RWPE2 (cell line): ENCODE data around the gene SUPT3H.

Experiments
- ATAC-seq: fragments of 200-7000 bp; cut with Tn5 transposase; 3 replicates; pipeline ENCODE4 v1.9.1; 2021; ENCODE audit warnings: low read depth
- DNase-seq: peaks from one replicate; pipeline ENCODE4 v3.0.0-alpha.2; 2020; ENCODE audit warnings: low spot score
- H3K27ac ChIP-seq: fragments of 450-650 bp; 2 replicates; pipeline ENCODE4 v1.5.1; 2017; ENCODE audit warnings: mild to moderate bottlenecking; ENCODE audit not compliant: poor library complexity, severe bottlenecking
- H3K27me3 ChIP-seq: fragments of 250-450 bp; sonication (Bioruptor Pico); 2 replicates; pipeline ENCODE4 v1.5.1; 2021; ENCODE audit warnings: mild to moderate bottlenecking, moderate library complexity; ENCODE audit not compliant: insufficient read depth, poor library complexity, severe bottlenecking
- H3K36me3 ChIP-seq: fragments of 250-450 bp; sonication (Bioruptor Pico); 2 replicates; pipeline ENCODE4 v1.5.1; 2020; ENCODE audit warnings: low read depth, mild to moderate bottlenecking, moderate library complexity
- H3K4me1 ChIP-seq: fragments of 250-450 bp; sonication (Bioruptor Pico); 2 replicates; pipeline ENCODE4 v1.5.1; 2021; ENCODE audit warnings: mild to moderate bottlenecking, moderate library complexity; ENCODE audit not compliant: insufficient read depth, poor library complexity, severe bottlenecking
- H3K4me3 ChIP-seq: fragments of 250-450 bp; sonication (Bioruptor Pico); 2 replicates; pipeline ENCODE4 v1.5.1; 2021; ENCODE audit warnings: mild to moderate bottlenecking, moderate library complexity; ENCODE audit not compliant: severe bottlenecking
- H3K9me3 ChIP-seq: fragments of 250-450 bp; sonication (Bioruptor Pico); 2 replicates; pipeline ENCODE4 v1.5.1; 2021; ENCODE audit warnings: mild to moderate bottlenecking, moderate library complexity; ENCODE audit not compliant: severe bottlenecking
- CTCF ChIP-seq: fragments of 450-650 bp; IDR thresholded peaks from one replicate; pipeline ENCODE4 v1.5.1; 2017; ENCODE audit warnings: mild to moderate bottlenecking, moderate library complexity; ENCODE audit not compliant: poor library complexity, severe bottlenecking

The SUPT3H gene

DNA sequence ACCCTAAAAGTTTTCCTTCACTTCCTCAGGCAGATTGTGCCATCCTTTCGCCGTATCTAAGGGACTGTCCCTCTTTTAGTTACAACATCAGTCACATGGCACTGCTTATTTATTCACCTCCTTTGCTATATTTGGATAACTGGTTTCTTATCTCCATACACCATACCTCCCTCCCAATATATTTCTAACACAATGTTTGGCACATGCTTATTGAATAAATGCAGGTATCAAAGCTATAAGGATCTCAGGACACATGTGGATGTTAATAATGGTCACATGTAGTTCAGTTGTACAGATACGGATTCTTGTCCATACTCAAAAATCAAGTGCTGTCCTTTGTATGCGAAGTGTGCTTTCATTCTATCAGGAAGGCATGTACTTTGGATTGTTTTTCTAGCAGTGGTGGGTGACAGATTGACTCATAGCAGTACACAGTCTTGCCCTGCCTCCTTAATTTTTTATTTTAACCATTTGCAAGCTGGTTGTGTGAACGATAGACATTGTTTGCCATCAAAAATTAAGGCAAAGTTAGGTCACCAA lies 456.7 kb downstream of the SUPT3H start:
- H3K27me3 ChIP-seq: no peaks in the 10 kb centered on the region
- no peak overlapping the region for H3K27ac ChIP-seq
- H3K9me3 ChIP-seq: no peaks in the 10 kb centered on the region
- no peaks in the 10 kb centered on the region for H3K36me3 ChIP-seq
- ATAC-seq (no peak), DNase-seq (no peak)
- H3K4me1 ChIP-seq: no peaks in the 10 kb centered on the region
- no peak for TF ChIP-seq CTCF
- H3K4me3 ChIP-seq: no peak overlapping the region

DNA sequence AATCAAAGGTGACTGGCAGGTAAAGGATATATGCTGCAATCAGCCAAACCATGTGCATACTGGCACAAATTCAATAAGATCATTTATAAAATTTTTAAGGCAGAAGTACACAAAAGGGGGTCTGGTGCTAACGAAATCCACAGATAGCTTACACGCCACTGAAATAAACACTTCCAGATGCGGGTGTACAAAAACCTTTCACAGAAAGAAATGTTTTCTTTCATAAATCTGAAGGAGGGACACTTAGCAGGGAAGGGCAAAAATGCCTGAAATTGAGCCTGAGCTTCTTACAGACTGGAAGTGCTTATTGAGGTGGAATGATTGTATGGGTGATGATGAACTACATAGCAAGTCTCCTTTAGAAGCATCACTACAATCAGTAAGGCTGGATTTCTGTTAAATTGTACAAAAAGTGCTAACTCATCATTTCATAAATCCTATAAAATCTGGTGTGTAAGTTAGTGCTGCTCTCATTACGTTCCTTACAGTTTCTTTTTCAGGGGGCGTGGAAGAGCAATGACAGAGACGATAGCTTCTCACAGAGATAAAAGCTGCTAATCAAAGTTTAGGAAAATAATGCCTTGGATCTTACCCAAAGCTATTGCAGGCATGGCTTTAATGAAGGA lies 458.9 kb downstream of the SUPT3H start:
- Histone ChIP-seq H3K9me3 (no peaks in the 10 kb centered on the region), H3K4me3 (no peak overlapping the region), H3K27ac (no peak overlapping the region), H3K4me1 (no peaks in the 10 kb centered on the region), H3K36me3 (no peaks in the 10 kb centered on the region), H3K27me3 (no peaks in the 10 kb centered on the region)
- ATAC-seq (no peak), DNase-seq (no peak)
- TF ChIP-seq CTCF: no peak

- DNase-seq (no peak), ATAC-seq (0 out of 3 replicates have a peak, but pooled peaks have one; percentile 21)
- H3K4me3 ChIP-seq: no peak overlapping the region
- no peaks in the 10 kb centered on the region for H3K36me3 ChIP-seq
- no peaks in the 10 kb centered on the region for H3K9me3 ChIP-seq
- H3K27ac ChIP-seq: no peak overlapping the region
- no peaks in the 10 kb centered on the region for H3K27me3 ChIP-seq
- TF ChIP-seq CTCF: no peak
- no peaks in the 10 kb centered on the region for H3K4me1 ChIP-seq
Measured at GRCh38 chr6:44917430-44917829, 460.3 kb downstream of the SUPT3H start.

GRCh38 chr6:44915111-44915510 lies 462.6 kb downstream of the SUPT3H start:
- Histone ChIP-seq H3K36me3 (no peaks in the 10 kb centered on the region), H3K27me3 (no peaks in the 10 kb centered on the region), H3K4me3 (no peak overlapping the region), H3K4me1 (no peaks in the 10 kb centered on the region), H3K27ac (no peak overlapping the region), H3K9me3 (no peaks in the 10 kb centered on the region)
- no peak for TF ChIP-seq CTCF
- ATAC-seq: no peak
- DNase-seq: no peak

DNA sequence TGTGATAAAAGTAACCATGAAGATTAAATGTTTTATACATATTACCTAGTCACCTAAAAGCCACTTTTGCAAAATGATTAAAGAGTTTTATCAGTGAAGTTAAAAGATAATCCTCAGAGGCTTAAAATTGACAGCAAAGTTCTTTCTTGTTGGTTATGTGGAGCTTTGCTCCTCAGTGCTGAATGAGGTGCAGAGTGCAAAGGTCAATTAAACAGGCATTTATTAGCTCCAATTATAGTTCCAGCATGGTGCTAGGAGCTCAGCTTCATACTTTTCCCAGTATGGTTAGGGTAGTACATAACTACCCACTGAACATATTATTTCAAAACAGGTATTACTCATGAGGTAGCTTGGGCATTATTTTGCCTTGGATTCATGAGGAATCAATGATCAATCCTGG lies 463.6 kb downstream of the SUPT3H start:
- Histone ChIP-seq H3K4me1 (no peaks in the 10 kb centered on the region), H3K27ac (no peak overlapping the region), H3K9me3 (no peaks in the 10 kb centered on the region), H3K27me3 (no peaks in the 10 kb centered on the region), H3K36me3 (no peaks in the 10 kb centered on the region), H3K4me3 (no peak overlapping the region)
- ATAC-seq: no peak
- DNase-seq: no peak
- TF ChIP-seq CTCF: no peak
